ENCODE measurements around the gene ZNF273. TPM values are rescaled to one million over a fixed set of nuclear protein-coding genes. Genes with fewer than 3 reads are reported as not detected.
A peak's percentile ranks its signal among the peaks of the same experiment; 100 is the strongest.

ZNF273 gene
- total RNA-seq, 1 donor from 2014 or later: 2.6 TPM

- Histone ChIP-seq H3K4me3 (ENCODE audit: low read depth, low read length) (no peak overlapping the region), H3K36me3 (ENCODE audit: control insufficient read depth, insufficient read depth, low read length) (no peaks in the 10 kb centered on the region), H3K27me3 (ENCODE audit: control insufficient read depth, insufficient read depth, low read length) (peaks cover 1% of the 10 kb centered on the region)
- DNase-seq (ENCODE audit: low read depth) (no peak), FAIRE-seq (no peak)
- no peak for TF ChIP-seq CTCF (IDR thresholded peaks at IDR 0.05; ENCODE audit: insufficient read depth, low read length, severe bottlenecking)
Observed at GRCh38 chr7:64871761-64872160, 31.3 kb upstream of the ZNF273 start.

GRCh38 chr7:64872351-64873154, 30.5 kb upstream of the ZNF273 start:
- no peak for FAIRE-seq
- TF ChIP-seq CTCF (IDR thresholded peaks at IDR 0.05; ENCODE audit: insufficient read depth, low read length, severe bottlenecking): no peak
- peaks cover 1% of the 10 kb centered on the region for H3K27me3 ChIP-seq (ENCODE audit: control insufficient read depth, insufficient read depth, low read length)
- no peak for DNase-seq (ENCODE audit: low read depth)
- H3K4me3 ChIP-seq (ENCODE audit: low read depth, low read length): no peak overlapping the region
- no peaks in the 10 kb centered on the region for H3K36me3 ChIP-seq (ENCODE audit: control insufficient read depth, insufficient read depth, low read length)

GRCh38 chr7:64873155-64873500, 29.9 kb upstream of the ZNF273 start:
- H3K4me3 ChIP-seq (ENCODE audit: low read depth, low read length): no peak overlapping the region
- H3K36me3 ChIP-seq (ENCODE audit: control insufficient read depth, insufficient read depth, low read length): no peaks in the 10 kb centered on the region
- DNase-seq (ENCODE audit: low read depth) (no peak), FAIRE-seq (no peak)
- peaks cover 1% of the 10 kb centered on the region for H3K27me3 ChIP-seq (ENCODE audit: control insufficient read depth, insufficient read depth, low read length)
- TF ChIP-seq CTCF (IDR thresholded peaks at IDR 0.05; ENCODE audit: insufficient read depth, low read length, severe bottlenecking): no peak

- FAIRE-seq (peak; percentile 91), DNase-seq (ENCODE audit: low read depth) (no peak)
- H3K4me3 ChIP-seq (ENCODE audit: low read depth, low read length): no peak overlapping the region
- no peak for TF ChIP-seq CTCF (IDR thresholded peaks at IDR 0.05; ENCODE audit: insufficient read depth, low read length, severe bottlenecking)
- peaks cover 1% of the 10 kb centered on the region for H3K27me3 ChIP-seq (ENCODE audit: control insufficient read depth, insufficient read depth, low read length)
- no peaks in the 10 kb centered on the region for H3K36me3 ChIP-seq (ENCODE audit: control insufficient read depth, insufficient read depth, low read length)
Observed at GRCh38 chr7:64873517-64873916, 29.6 kb upstream of the ZNF273 start.

- DNase-seq (ENCODE audit: low read depth): peak; percentile 25
- TF ChIP-seq CTCF (IDR thresholded peaks at IDR 0.05; ENCODE audit: insufficient read depth, low read length, severe bottlenecking): no peak
Observed at GRCh38 chr7:64874114-64874513, 29.0 kb upstream of the ZNF273 start.

More at GRCh38 chr7:64874114-64874513, 29.0 kb upstream of the ZNF273 start:
- no peak for FAIRE-seq
- Histone ChIP-seq H3K27me3 (ENCODE audit: control insufficient read depth, insufficient read depth, low read length) (peaks cover 1% of the 10 kb centered on the region), H3K36me3 (ENCODE audit: control insufficient read depth, insufficient read depth, low read length) (no peaks in the 10 kb centered on the region), H3K4me3 (ENCODE audit: low read depth, low read length) (no peak overlapping the region)
